AG20443 (cell line): ENCODE measurements around the gene SLC7A1.

Experiments used
- DNase-seq: peaks from one replicate; pipeline ENCODE4 v3.0.0; 2012; ENCODE audit warnings: low spot score, mixed read lengths

SLC7A1 gene

GRCh38 chr13:29530901-29531300 is 64.6 kb downstream of the SLC7A1 start:
- no peak for DNase-seq

GRCh38 chr13:29529754-29530153 is 65.7 kb downstream of the SLC7A1 start:
- no peak for DNase-seq

GRCh38 chr13:29527916-29528315 is 67.6 kb downstream of the SLC7A1 start:
- no peak for DNase-seq

- no peak for DNase-seq
These were observed 68.0 kb downstream of the SLC7A1 start for GRCh38 chr13:29527511-29527910.

- no peak for DNase-seq
These were observed 68.7 kb downstream of the SLC7A1 start for GRCh38 chr13:29526741-29527140.

GRCh38 chr13:29525757-29526156 is 69.7 kb downstream of the SLC7A1 start:
- DNase-seq, result no peak

- DNase-seq, result no peak
These were observed 70.8 kb downstream of the SLC7A1 start for GRCh38 chr13:29524641-29525040.

- no peak for DNase-seq
These were observed 71.3 kb downstream of the SLC7A1 start for GRCh38 chr13:29524176-29524575.

GRCh38 chr13:29523199-29523961 is 72.1 kb downstream of the SLC7A1 start:
- peak; percentile 73 for DNase-seq

- DNase-seq, result peak; percentile 88
These were observed 73.3 kb downstream of the SLC7A1 start for GRCh38 chr13:29522044-29522685.

GRCh38 chr13:29521336-29521735 is 74.2 kb downstream of the SLC7A1 start:
- no peak for DNase-seq

GRCh38 chr13:29520671-29521070 is 74.8 kb downstream of the SLC7A1 start:
- DNase-seq, result peak; percentile 76

- no peak for DNase-seq
These were observed 75.6 kb downstream of the SLC7A1 start for GRCh38 chr13:29519921-29520320.

GRCh38 chr13:29516880-29517279 is 78.6 kb downstream of the SLC7A1 start:
- DNase-seq, result no peak

GRCh38 chr13:29516012-29516411 is 79.5 kb downstream of the SLC7A1 start:
- DNase-seq, result no peak

- no peak for DNase-seq
These were observed 80.1 kb downstream of the SLC7A1 start for GRCh38 chr13:29515372-29515771.

- DNase-seq, result no peak
These were observed 80.7 kb downstream of the SLC7A1 start for GRCh38 chr13:29514720-29515310.

- peak; percentile 77 for DNase-seq
These were observed 81.3 kb downstream of the SLC7A1 start for GRCh38 chr13:29513981-29514719.

GRCh38 chr13:29513002-29513980 is 82.2 kb downstream of the SLC7A1 start:
- no peak for DNase-seq

GRCh38 chr13:29511980-29512379 is 83.5 kb downstream of the SLC7A1 start:
- DNase-seq, result peak; percentile 71

GRCh38 chr13:29511106-29511796 is 84.2 kb downstream of the SLC7A1 start:
- DNase-seq, result no peak
